WERI-Rb-1 (cell line): Measurements from ENCODE around the gene PAN3.

ENCODE experiments used
- DNase-seq: peaks from one replicate; pipeline ENCODE4 v3.0.0-alpha.2; 2020
- H3K27ac ChIP-seq: fragments of 250-450 bp; sonication (Bioruptor Pico); 2 replicates; pipeline ENCODE4 v1.5.1; 2020; ENCODE audit warnings: mild to moderate bottlenecking, moderate library complexity
- H3K27me3 ChIP-seq: fragments of 250-450 bp; sonication (Bioruptor Pico); 2 replicates; pipeline ENCODE4 v1.5.1; 2021; ENCODE audit warnings: mild to moderate bottlenecking, low read depth, moderate library complexity; ENCODE audit not compliant: insufficient read depth, severe bottlenecking
- H3K36me3 ChIP-seq: fragments of 250-450 bp; sonication (Bioruptor Pico); 2 replicates; pipeline ENCODE4 v1.5.1; 2020; ENCODE audit warnings: mild to moderate bottlenecking, moderate library complexity
- H3K4me3 ChIP-seq: 2 replicates; pipeline ENCODE4 v1.5.1; 2011; ENCODE audit warnings: low read depth, mild to moderate bottlenecking, control low read depth, low read length
- H3K9me3 ChIP-seq: fragments of 250-450 bp; sonication (Bioruptor Pico); 2 replicates; pipeline ENCODE4 v1.5.1; 2021; ENCODE audit warnings: mild to moderate bottlenecking, moderate library complexity; ENCODE audit not compliant: severe bottlenecking
- TF ChIP-seq, protein P1 (sequence below): IDR thresholded peaks from 2 replicates; pipeline ENCODE4 v1.5.1; 2011; ENCODE audit warnings: low read depth, mild to moderate bottlenecking, control low read depth, inconsistent platforms, low read length

Gene PAN3

GRCh38 chr13:28250542-28250941 lies 112.2 kb downstream of the PAN3 start:
- no peak overlapping the region for H3K4me3 ChIP-seq
- no peak for DNase-seq
- H3K27ac ChIP-seq: no peak overlapping the region
- TF ChIP-seq, protein P1, sequence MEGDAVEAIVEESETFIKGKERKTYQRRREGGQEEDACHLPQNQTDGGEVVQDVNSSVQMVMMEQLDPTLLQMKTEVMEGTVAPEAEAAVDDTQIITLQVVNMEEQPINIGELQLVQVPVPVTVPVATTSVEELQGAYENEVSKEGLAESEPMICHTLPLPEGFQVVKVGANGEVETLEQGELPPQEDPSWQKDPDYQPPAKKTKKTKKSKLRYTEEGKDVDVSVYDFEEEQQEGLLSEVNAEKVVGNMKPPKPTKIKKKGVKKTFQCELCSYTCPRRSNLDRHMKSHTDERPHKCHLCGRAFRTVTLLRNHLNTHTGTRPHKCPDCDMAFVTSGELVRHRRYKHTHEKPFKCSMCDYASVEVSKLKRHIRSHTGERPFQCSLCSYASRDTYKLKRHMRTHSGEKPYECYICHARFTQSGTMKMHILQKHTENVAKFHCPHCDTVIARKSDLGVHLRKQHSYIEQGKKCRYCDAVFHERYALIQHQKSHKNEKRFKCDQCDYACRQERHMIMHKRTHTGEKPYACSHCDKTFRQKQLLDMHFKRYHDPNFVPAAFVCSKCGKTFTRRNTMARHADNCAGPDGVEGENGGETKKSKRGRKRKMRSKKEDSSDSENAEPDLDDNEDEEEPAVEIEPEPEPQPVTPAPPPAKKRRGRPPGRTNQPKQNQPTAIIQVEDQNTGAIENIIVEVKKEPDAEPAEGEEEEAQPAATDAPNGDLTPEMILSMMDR: no peak
- H3K36me3 ChIP-seq: no peaks in the 10 kb centered on the region; the same call in 1 of the 2 replicates
- H3K9me3 ChIP-seq: no peaks in the 10 kb centered on the region
- no peaks in the 10 kb centered on the region for H3K27me3 ChIP-seq

DNA sequence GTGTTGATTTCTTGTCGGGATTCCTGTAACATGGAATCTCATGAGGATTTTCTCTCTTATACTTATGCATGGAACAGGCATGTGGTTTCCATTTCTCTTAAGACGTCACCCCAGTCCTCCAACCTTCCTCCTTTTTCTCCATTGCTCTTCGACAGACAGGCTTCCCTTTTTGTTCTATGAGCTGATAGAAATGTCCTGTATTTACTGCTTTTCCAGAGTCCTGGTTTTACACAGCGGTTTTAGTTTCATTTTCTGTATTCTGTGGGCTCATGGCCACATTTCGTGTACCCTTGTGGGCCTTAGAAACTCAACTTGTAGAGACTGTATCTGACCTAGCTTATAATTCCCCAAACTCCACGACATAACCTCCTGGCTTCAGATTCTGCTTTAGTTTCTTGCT lies 113.1 kb downstream of the PAN3 start:
- Histone ChIP-seq H3K9me3 (no peaks in the 10 kb centered on the region), H3K4me3 (no peak overlapping the region), H3K27ac (no peak overlapping the region), H3K36me3 (peaks cover 5% of the 10 kb centered on the region), H3K27me3 (no peaks in the 10 kb centered on the region)
- TF ChIP-seq, protein P1: no peak
- no peak for DNase-seq

GRCh38 chr13:28252547-28252946 lies 114.2 kb downstream of the PAN3 start:
- H3K4me3 ChIP-seq: no peak overlapping the region
- peaks cover 15% of the 10 kb centered on the region for H3K36me3 ChIP-seq
- no peaks in the 10 kb centered on the region for H3K27me3 ChIP-seq
- no peak overlapping the region for H3K27ac ChIP-seq
- no peaks in the 10 kb centered on the region for H3K9me3 ChIP-seq
- TF ChIP-seq, protein P1: no peak
- DNase-seq: no peak

- H3K27ac ChIP-seq: no peak overlapping the region
- DNase-seq: no peak
- no peaks in the 10 kb centered on the region for H3K27me3 ChIP-seq
- H3K36me3 ChIP-seq: peaks cover 43% of the 10 kb centered on the region
- H3K9me3 ChIP-seq: no peaks in the 10 kb centered on the region
- H3K4me3 ChIP-seq: no peak overlapping the region
- TF ChIP-seq, protein P1: no peak
Observed at GRCh38 chr13:28257305-28257704, 119.0 kb downstream of the PAN3 start.

DNA sequence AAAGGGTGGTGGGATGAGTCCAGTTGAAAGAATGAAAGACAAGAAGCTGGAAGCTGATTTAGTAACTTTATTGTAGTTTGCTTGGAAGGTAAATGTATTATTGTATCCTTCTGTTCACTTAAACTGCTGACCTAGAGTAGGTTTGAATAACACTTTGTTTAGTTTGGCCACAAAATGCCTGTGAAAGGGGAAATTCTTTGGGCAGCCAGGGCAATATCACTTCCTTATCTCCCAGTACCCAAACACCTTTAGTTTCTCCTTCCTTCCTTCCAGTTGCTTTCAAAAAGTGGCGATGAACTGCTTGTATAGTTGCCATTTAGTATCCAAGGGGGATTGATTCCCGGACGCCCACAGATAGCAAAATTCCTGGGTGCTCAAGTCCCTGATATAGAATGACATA lies 120.1 kb downstream of the PAN3 start:
- Histone ChIP-seq H3K9me3 (no peaks in the 10 kb centered on the region), H3K27me3 (no peaks in the 10 kb centered on the region), H3K36me3 (peaks cover 54% of the 10 kb centered on the region), H3K27ac (no peak overlapping the region), H3K4me3 (no peak overlapping the region)
- no peak for DNase-seq
- TF ChIP-seq, protein P1: no peak

- TF ChIP-seq, protein P1: no peak
- no peak for DNase-seq
- H3K9me3 ChIP-seq: no peaks in the 10 kb centered on the region
- peaks cover 37% of the 10 kb centered on the region for H3K36me3 ChIP-seq
- H3K4me3 ChIP-seq: no peak overlapping the region
- H3K27me3 ChIP-seq: no peaks in the 10 kb centered on the region
- H3K27ac ChIP-seq: no peak overlapping the region
Observed at GRCh38 chr13:28267497-28267896, 129.2 kb downstream of the PAN3 start.
